Calu3 (cell line): ENCODE measurements around the gene GTF2IRD1. TPM values are rescaled to one million over a fixed set of nuclear protein-coding genes. Genes with fewer than 3 reads are reported as not detected.
"Not testable (repeated sequence)": the region's sequence is repeated elsewhere in the genome, so short reads cannot be mapped to it uniquely, and the experiment has no call there.

ENCODE experiments used
- BruUV-seq: library from RNA; stranded (reverse); fragments of 400-500 nt; replicated peaks from 2 replicates; lab custom pipeline; 2021; lab: Mats Ljungman, UMichigan
- CTCF ChIA-PET: fragments of 300-600 bp; sonication (Branson Sonifier 250); formaldehyde crosslinking; loops from one replicate; lab custom pipeline; 2022; ENCODE audit warnings: antibody characterized with exemption; lab: Charles Lee
- DNase-seq: peaks from one replicate; pipeline ENCODE4 v3.0.0; 2022
- H3K27ac Mint-ChIP-seq: one replicate; pipeline ENCODE4 v1.8.0; 2022; ENCODE audit warnings: mixed read lengths; ENCODE audit not compliant: unreplicated experiment
- H3K27me3 Mint-ChIP-seq: one replicate; pipeline ENCODE4 v1.8.0; 2022; ENCODE audit warnings: mixed read lengths; ENCODE audit not compliant: unreplicated experiment
- H3K36me3 Mint-ChIP-seq: one replicate; pipeline ENCODE4 v1.8.0; 2022; ENCODE audit warnings: mild to moderate bottlenecking, moderate library complexity, mixed read lengths; ENCODE audit not compliant: insufficient read depth, unreplicated experiment
- H3K4me1 Mint-ChIP-seq: one replicate; pipeline ENCODE4 v1.8.0; 2022; ENCODE audit warnings: mild to moderate bottlenecking, low read depth, mixed read lengths; ENCODE audit not compliant: unreplicated experiment
- H3K4me3 Mint-ChIP-seq: one replicate; pipeline ENCODE4 v1.8.0; 2022; ENCODE audit warnings: mild to moderate bottlenecking, low read depth, moderate library complexity, mixed read lengths; ENCODE audit not compliant: unreplicated experiment
- H3K9me3 Mint-ChIP-seq: one replicate; pipeline ENCODE4 v1.8.0; 2022; ENCODE audit warnings: low read depth, mixed read lengths; ENCODE audit not compliant: unreplicated experiment
- intact Hi-C: fragments of 100-400 bp; cut with micrococcal nuclease; formaldehyde crosslinking; loops from one replicate; pipeline ENCODE4 v1.10.0; 2022; ENCODE audit not compliant: unreplicated experiment
- total RNA-seq: library from RNA; stranded (reverse); gene quantifications from 2 replicates; pipeline ENCODE4 v1.2.3, GENCODE V29; 2022
- TF ChIP-seq, protein P1 (sequence below): fragments of 200-600 bp; IDR thresholded peaks from one replicate; pipeline ENCODE4 v1.8.0; 2022; ENCODE audit warnings: antibody characterized with exemption; ENCODE audit not compliant: unreplicated experiment

Gene GTF2IRD1
- total RNA-seq, 1 experiment from 2014 or later = 29.2 TPM

DNA sequence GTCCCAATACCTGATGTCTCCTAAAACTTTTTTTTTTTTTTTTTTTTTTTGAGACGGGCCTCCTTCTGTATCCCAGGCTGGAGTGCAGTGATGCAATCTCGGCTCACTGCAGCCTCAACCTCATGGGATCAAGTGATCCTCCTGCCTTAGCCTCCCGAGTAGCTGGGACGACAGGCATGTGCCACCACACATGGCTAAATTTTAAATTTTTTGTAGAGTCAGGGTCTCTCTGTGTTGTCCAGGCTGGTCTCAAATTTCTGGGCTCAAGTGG lies 28.4 kb downstream of the GTF2IRD1 start:
- no peaks in the 10 kb centered on the region for H3K9me3 Mint-ChIP-seq
- no peak for DNase-seq
- no TSS peak for BruUV-seq
- no peaks in the 10 kb centered on the region for H3K27me3 Mint-ChIP-seq
- H3K27ac Mint-ChIP-seq = peak overlapping the region; percentile 71
- H3K36me3 Mint-ChIP-seq = peaks cover 10% of the 10 kb centered on the region
- CTCF ChIA-PET = no interaction called here
- intact Hi-C loops = no loop called here
- H3K4me1 Mint-ChIP-seq = peaks cover 27% of the 10 kb centered on the region
- TF ChIP-seq, protein P1, sequence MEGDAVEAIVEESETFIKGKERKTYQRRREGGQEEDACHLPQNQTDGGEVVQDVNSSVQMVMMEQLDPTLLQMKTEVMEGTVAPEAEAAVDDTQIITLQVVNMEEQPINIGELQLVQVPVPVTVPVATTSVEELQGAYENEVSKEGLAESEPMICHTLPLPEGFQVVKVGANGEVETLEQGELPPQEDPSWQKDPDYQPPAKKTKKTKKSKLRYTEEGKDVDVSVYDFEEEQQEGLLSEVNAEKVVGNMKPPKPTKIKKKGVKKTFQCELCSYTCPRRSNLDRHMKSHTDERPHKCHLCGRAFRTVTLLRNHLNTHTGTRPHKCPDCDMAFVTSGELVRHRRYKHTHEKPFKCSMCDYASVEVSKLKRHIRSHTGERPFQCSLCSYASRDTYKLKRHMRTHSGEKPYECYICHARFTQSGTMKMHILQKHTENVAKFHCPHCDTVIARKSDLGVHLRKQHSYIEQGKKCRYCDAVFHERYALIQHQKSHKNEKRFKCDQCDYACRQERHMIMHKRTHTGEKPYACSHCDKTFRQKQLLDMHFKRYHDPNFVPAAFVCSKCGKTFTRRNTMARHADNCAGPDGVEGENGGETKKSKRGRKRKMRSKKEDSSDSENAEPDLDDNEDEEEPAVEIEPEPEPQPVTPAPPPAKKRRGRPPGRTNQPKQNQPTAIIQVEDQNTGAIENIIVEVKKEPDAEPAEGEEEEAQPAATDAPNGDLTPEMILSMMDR = no peak
- no peak overlapping the region for H3K4me3 Mint-ChIP-seq

DNA sequence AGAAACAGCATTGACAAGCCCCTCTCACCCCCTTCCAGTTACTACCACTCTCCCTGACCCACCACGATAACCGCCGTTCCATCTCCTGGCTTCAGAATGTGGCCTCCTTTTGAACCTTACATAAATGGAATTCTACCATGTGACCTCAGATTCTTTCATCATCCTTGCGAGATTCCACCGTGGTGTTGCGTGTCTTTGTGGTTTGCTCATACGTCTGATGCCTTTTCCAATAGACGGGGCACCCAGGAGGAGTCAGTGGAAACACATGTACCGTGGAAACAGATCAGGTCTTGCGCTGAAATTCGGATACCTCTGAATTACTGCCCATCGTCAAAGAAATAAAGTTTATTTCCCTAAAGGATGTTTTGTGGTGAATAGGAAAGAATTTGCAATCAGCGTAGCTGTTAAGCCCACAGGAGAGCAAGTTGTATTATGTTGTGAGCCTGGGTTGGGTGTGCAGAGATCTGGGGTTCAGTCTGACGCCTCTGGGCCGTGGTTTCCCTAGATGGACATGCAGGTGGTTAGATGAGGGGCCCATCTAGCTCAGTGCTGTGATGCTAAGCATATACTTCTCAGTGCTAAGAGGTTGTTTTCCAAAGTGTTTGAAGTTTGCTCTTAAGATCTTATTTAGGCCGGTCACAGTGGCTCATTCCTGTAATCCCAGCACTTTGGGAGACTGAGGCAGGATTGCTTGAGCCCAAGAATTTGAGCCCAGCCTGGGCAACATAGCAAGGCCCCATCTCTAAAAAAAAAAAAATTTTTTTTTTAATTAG lies 29.1 kb downstream of the GTF2IRD1 start:
- no TSS peak for BruUV-seq
- H3K27me3 Mint-ChIP-seq = no peaks in the 10 kb centered on the region
- intact Hi-C loops = no loop called here
- no peaks in the 10 kb centered on the region for H3K9me3 Mint-ChIP-seq
- H3K4me3 Mint-ChIP-seq = peak overlapping the region; percentile 10
- H3K36me3 Mint-ChIP-seq = peaks cover 7% of the 10 kb centered on the region
- peak overlapping the region; percentile 71 for H3K27ac Mint-ChIP-seq
- H3K4me1 Mint-ChIP-seq = peaks cover 27% of the 10 kb centered on the region
- TF ChIP-seq, protein P1 = no peak
- CTCF ChIA-PET = interaction anchor here (0.6 to 1.5 kb wide), 2 partner anchors 24 to 45 kb away, joined by 4 to 5 read pairs; no protein-coding TSS in a partner anchor
- no peak for DNase-seq

DNA sequence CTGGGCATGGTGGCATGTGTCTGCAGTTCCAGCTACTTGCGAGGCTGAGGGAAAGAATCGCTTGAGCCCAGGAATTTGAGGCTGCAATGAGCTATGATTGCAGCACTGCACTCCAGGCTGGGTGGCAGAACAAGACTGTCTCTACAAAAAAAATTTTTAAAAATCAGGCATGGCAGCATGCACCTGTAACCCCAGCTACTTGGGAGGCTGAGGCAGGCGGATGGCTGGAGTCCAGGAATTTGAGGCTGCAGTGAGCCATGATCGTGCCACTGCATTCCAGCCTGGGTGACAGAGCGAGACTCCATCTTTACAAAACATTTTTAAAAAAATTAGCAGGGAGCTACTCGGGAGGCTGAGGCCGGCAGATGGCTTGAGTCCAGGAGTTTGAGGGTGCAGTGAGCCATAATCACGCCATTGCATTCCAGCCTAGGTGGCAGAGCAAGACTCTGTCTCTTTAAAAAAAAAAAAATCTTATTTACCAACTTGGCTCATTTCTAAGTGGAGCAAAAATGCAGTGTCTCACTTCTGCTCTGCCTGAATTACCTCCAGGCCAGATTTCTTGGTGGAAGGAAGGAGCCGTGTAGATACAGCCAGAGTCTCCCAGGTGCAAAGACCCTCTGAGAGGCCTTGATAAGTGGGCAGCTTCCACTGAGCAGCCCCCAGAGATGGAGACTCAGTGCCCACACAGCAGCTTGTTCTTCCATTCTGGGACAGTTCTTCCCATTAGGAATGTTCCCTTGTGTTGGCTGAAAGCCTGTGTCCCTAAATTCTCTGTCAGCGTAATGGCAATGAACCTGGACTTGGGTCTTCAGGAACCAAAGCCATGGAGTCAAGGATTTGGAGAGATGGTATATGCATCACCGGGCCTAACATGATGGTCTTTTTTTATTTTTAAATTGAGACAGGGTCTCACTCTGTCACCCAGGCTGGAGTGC lies 30.0 kb downstream of the GTF2IRD1 start:
- peaks cover 4% of the 10 kb centered on the region for H3K36me3 Mint-ChIP-seq
- peaks cover 27% of the 10 kb centered on the region for H3K4me1 Mint-ChIP-seq
- no peaks in the 10 kb centered on the region for H3K9me3 Mint-ChIP-seq
- BruUV-seq = no TSS peak
- no peaks in the 10 kb centered on the region for H3K27me3 Mint-ChIP-seq
- TF ChIP-seq, protein P1 = no peak
- no peak for DNase-seq
- no peak overlapping the region for H3K4me3 Mint-ChIP-seq
- CTCF ChIA-PET = interaction anchor here (1.5 kb wide), 1 partner anchor 24 kb away, joined by 4 read pairs; no protein-coding TSS in a partner anchor
- intact Hi-C loops = no loop called here
- no peak overlapping the region for H3K27ac Mint-ChIP-seq

DNA sequence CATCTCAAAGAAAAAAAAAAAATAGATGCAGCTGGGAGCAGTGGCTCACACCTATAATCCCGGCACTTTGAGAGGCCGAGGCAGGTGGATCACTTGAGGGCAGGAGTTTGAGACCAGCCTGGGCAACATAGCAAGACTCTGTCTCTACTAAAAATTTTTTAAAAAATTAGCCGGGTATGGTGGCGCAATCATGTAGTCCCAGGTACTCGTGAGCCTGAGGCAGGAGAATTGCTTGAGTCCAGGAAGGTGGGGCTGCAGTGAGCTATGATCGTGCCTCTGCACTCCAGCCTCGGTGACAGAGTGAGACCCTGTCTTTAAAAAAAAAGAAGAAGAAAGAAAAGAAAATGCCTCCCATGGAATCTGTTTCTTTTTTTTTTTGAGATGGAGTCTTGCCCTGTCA lies 31.9 kb downstream of the GTF2IRD1 start:
- CTCF ChIA-PET = interaction anchor here (0.7 kb wide), 1 partner anchor 58 kb away, joined by 5 read pairs; no protein-coding TSS in a partner anchor
- Mint-ChIP-seq H3K9me3 (no peaks in the 10 kb centered on the region), H3K27ac (no peak overlapping the region), H3K27me3 (no peaks in the 10 kb centered on the region), H3K4me1 (peaks cover 14% of the 10 kb centered on the region), H3K4me3 (no peak overlapping the region), H3K36me3 (no peaks in the 10 kb centered on the region)
- DNase-seq = no peak
- BruUV-seq = no TSS peak
- intact Hi-C loops = no loop called here
- TF ChIP-seq, protein P1 = no peak

DNA sequence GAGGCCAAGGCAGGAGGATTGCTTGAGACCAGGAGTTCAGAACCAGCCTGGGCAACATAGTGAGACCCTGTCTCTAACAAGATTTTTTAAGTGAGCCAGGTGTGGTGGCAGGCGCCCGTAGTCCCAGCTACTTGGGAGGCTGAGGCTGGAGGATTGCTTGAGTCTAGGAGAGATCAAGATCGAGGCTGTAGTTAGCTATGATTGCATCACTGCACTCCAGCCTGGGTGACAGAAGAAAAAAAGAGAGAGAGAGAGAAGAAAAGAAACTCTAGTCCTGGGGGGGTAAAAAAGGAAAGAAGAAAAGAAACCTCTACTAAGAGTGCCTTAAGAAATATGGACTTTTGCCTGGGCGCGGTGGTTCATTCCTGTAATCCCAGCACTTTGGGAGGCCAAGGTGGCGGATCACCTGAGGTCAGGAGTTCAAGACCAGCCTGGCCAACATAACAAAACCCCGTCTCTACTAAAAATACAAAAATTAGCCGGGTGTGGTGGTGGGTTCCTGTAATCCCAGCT lies 34.9 kb downstream of the GTF2IRD1 start:
- H3K36me3 Mint-ChIP-seq, BruUV-seq, H3K27me3 Mint-ChIP-seq, H3K27ac Mint-ChIP-seq, H3K9me3 Mint-ChIP-seq, H3K4me1 Mint-ChIP-seq, CTCF ChIA-PET, intact Hi-C loops, DNase-seq, H3K4me3 Mint-ChIP-seq: not testable (repeated sequence)
